Measurements from ENCODE around the gene NABP2.

NABP2 gene

GRCh38 chr12:56212361-56212760 lies 11.8 kb upstream of the NABP2 start:
- no peaks in the 10 kb centered on the region for H3K9me3 ChIP-seq (ENCODE audit: control insufficient read depth, low read length)
- H3K4me3 ChIP-seq (ENCODE audit: low read depth, low read length) = no peak overlapping the region
- peaks cover 19% of the 10 kb centered on the region for H3K79me2 ChIP-seq
- H3K27me3 ChIP-seq (ENCODE audit: control insufficient read depth, insufficient read depth, low read length) = no peaks in the 10 kb centered on the region
- TF ChIP-seq, protein P1, sequence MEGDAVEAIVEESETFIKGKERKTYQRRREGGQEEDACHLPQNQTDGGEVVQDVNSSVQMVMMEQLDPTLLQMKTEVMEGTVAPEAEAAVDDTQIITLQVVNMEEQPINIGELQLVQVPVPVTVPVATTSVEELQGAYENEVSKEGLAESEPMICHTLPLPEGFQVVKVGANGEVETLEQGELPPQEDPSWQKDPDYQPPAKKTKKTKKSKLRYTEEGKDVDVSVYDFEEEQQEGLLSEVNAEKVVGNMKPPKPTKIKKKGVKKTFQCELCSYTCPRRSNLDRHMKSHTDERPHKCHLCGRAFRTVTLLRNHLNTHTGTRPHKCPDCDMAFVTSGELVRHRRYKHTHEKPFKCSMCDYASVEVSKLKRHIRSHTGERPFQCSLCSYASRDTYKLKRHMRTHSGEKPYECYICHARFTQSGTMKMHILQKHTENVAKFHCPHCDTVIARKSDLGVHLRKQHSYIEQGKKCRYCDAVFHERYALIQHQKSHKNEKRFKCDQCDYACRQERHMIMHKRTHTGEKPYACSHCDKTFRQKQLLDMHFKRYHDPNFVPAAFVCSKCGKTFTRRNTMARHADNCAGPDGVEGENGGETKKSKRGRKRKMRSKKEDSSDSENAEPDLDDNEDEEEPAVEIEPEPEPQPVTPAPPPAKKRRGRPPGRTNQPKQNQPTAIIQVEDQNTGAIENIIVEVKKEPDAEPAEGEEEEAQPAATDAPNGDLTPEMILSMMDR (IDR thresholded peaks at IDR 0.05) = no peak
- no peak overlapping the region for H3K4me2 ChIP-seq (ENCODE audit: low read length)
- H2AFZ ChIP-seq = no peak overlapping the region
- no peak overlapping the region for H3K9ac ChIP-seq
- peaks cover 4% of the 10 kb centered on the region for H3K4me1 ChIP-seq
- no peak overlapping the region for H3K27ac ChIP-seq
- no peaks in the 10 kb centered on the region for H3K36me3 ChIP-seq (ENCODE audit: control insufficient read depth, insufficient read depth, low read length)

GRCh38 chr12:56213878-56214277 lies 10.3 kb upstream of the NABP2 start:
- H3K9ac ChIP-seq = no peak overlapping the region
- TF ChIP-seq, protein P1 (IDR thresholded peaks at IDR 0.05) = no peak
- H3K27ac ChIP-seq = no peak overlapping the region
- H3K36me3 ChIP-seq (ENCODE audit: control insufficient read depth, insufficient read depth, low read length) = no peaks in the 10 kb centered on the region
- peaks cover 4% of the 10 kb centered on the region for H3K4me1 ChIP-seq
- H3K27me3 ChIP-seq (ENCODE audit: control insufficient read depth, insufficient read depth, low read length) = no peaks in the 10 kb centered on the region
- no peak overlapping the region for H3K4me2 ChIP-seq (ENCODE audit: low read length)
- no peaks in the 10 kb centered on the region for H3K9me3 ChIP-seq (ENCODE audit: control insufficient read depth, low read length)
- H3K79me2 ChIP-seq = peaks cover 29% of the 10 kb centered on the region
- H2AFZ ChIP-seq = no peak overlapping the region
- no peak overlapping the region for H3K4me3 ChIP-seq (ENCODE audit: low read depth, low read length)

DNA sequence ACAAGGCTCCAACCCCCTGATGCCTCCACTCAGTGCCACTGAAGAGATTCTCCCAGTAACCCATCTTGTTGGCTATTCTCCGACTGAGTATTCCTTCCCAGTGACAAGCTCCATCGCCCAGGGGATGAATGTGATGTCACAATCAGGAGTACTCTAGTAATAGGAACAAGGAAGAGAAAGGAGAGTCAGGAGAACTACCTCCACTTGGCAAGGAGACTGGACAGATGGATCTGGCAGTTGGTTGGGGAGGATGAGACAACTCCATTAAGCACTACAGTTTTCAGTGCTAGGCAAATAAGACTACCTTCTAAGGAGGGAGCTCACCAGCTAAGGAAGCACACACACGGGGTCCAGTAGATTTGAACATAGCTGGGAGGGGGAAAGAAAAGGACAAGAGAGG lies 7.7 kb upstream of the NABP2 start:
- Histone ChIP-seq H3K79me2 (peaks cover 37% of the 10 kb centered on the region), H2AFZ (no peak overlapping the region), H3K4me2 (ENCODE audit: low read length) (no peak overlapping the region), H3K4me1 (peaks cover 4% of the 10 kb centered on the region), H3K27ac (no peak overlapping the region), H3K27me3 (ENCODE audit: control insufficient read depth, insufficient read depth, low read length) (no peaks in the 10 kb centered on the region), H3K9me3 (ENCODE audit: control insufficient read depth, low read length) (no peaks in the 10 kb centered on the region), H3K36me3 (ENCODE audit: control insufficient read depth, insufficient read depth, low read length) (no peaks in the 10 kb centered on the region), H3K4me3 (ENCODE audit: low read depth, low read length) (no peak overlapping the region), H3K9ac (no peak overlapping the region)
- TF ChIP-seq, protein P1 (IDR thresholded peaks at IDR 0.05) = no peak

DNA sequence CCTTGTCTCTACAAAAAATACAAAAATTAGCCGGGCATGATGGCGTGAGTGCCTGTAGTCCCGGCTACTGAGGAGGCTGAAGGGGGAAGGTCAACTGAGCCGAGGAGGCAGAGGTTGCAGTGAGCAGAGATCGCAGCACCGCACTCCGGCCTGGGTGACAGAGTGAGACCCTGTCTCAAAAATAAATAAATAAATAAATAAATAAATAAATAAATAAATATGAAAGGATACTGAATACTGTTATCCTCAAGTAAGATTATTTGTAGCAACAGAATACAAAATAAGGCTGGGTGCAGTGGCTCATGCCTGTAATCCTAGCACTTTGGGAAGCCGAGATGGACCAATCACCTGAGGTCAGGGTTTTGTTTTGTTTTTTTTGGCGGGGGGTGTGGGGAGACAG lies 4.3 kb upstream of the NABP2 start:
- Histone ChIP-seq H3K9me3 (ENCODE audit: control insufficient read depth, low read length) (no peaks in the 10 kb centered on the region), H2AFZ (no peak overlapping the region), H3K4me3 (ENCODE audit: low read depth, low read length) (no peak overlapping the region), H3K79me2 (peaks cover 29% of the 10 kb centered on the region), H3K4me2 (ENCODE audit: low read length) (no peak overlapping the region), H3K27ac (no peak overlapping the region), H3K4me1 (peaks cover 6% of the 10 kb centered on the region), H3K27me3 (ENCODE audit: control insufficient read depth, insufficient read depth, low read length) (no peaks in the 10 kb centered on the region), H3K9ac (no peak overlapping the region), H3K36me3 (ENCODE audit: control insufficient read depth, insufficient read depth, low read length) (no peaks in the 10 kb centered on the region)
- TF ChIP-seq, protein P1 (IDR thresholded peaks at IDR 0.05) = no peak

DNA sequence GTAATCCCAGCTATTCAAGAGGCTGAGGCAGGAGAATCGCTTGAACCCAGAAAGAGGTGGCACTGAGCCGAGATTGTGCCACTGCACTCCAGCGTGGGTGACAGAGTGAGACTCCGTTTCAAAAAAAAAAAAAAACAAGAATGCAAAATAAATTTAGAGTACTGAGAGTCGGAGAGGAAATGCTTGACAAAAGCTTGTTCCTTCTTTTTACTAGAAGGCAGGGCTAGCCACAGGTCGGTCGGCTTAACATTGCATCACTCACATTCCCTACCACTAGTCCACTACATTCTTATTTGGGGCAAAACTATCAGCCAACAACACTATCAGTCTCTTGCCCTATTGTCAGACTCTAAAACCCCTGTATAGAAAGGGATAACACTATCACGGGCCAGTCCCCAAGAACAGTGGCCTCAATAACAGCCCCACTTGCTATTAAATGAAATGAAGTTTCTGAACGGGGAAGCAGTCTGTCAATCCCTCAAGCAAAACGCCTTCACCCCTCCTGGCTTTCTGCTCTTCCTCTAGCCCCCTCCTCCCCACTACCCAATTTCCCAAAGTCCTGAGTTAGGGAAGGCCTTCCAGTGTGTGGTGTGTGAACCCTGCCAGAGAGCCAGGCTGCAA lies 3.4 kb upstream of the NABP2 start:
- H3K4me1 ChIP-seq = peaks cover 6% of the 10 kb centered on the region
- H3K27me3 ChIP-seq (ENCODE audit: control insufficient read depth, insufficient read depth, low read length) = no peaks in the 10 kb centered on the region
- H3K4me3 ChIP-seq (ENCODE audit: low read depth, low read length) = peak overlapping the region; percentile 88
- TF ChIP-seq, protein P1 (IDR thresholded peaks at IDR 0.05) = no peak
- no peaks in the 10 kb centered on the region for H3K9me3 ChIP-seq (ENCODE audit: control insufficient read depth, low read length)
- H3K4me2 ChIP-seq (ENCODE audit: low read length) = peak overlapping the region; percentile 82
- peak overlapping the region; percentile 79 for H2AFZ ChIP-seq
- peaks cover 24% of the 10 kb centered on the region for H3K79me2 ChIP-seq
- H3K27ac ChIP-seq = peak overlapping the region; percentile 92
- no peaks in the 10 kb centered on the region for H3K36me3 ChIP-seq (ENCODE audit: control insufficient read depth, insufficient read depth, low read length)
- H3K9ac ChIP-seq = no peak overlapping the region

Data from parathyroid adenoma (tissue), 2 donors.